Body of pancreas (tissue), 4 donors: ENCODE data around the gene MED26. TPM values are rescaled to one million over a fixed set of nuclear protein-coding genes. Genes with fewer than 3 reads are reported as not detected.

Experiments used
- ATAC-seq: fragments of 150-250 bp; one replicate; pipeline ENCODE4 v1.9.1; 2016
- DNase-seq, 4 donors: peaks; one replicate each; pipeline ENCODE4 v3.0.0-alpha.2; 2019
- H3K27ac ChIP-seq, 4 donors: fragments of 200-600 bp; sonication (generic); 1 replicate in 3 of 4; 2 replicates in 1 of 4; pipeline versions ENCODE4 v1.5.1 to v1.6.1; 2016 to 2019; ENCODE audit warnings: mild to moderate bottlenecking in 1 of 4, mixed read lengths in 1 of 4, moderate library complexity in 1 of 4
- H3K27me3 ChIP-seq, 2 donors: fragments of 200-600 bp; sonication (generic); one replicate each; pipeline ENCODE4 v1.6.0; 2016; ENCODE audit warnings: mild to moderate bottlenecking in 1 of 2
- H3K36me3 ChIP-seq, 2 donors: fragments of 200-600 bp; sonication (generic); replicated peaks in 1 of 2; 2 replicates each; pipeline ENCODE4 v1.5.1; 2016; ENCODE audit warnings: low read depth in 2 of 2; ENCODE audit not compliant: insufficient read depth in 1 of 2
- H3K4me1 ChIP-seq: fragments of 200-600 bp; sonication (generic); one replicate; pipeline ENCODE4 v1.6.0; 2016
- H3K4me3 ChIP-seq, 2 donors: fragments of 200-600 bp; sonication (generic); 1 replicate in 1 of 2; 2 replicates in 1 of 2; pipeline ENCODE4 v1.5.1; 2016 to 2019
- H3K9me3 ChIP-seq, 3 donors: fragments of 200-600 bp; sonication (generic); 1 replicate in 2 of 3; 2 replicates in 1 of 3; pipeline ENCODE4 v1.5.1; 2016
- CTCF ChIP-seq, 7 experiments: fragments of 450-650 bp in 4 of 7; fragments of 200-600 bp in 3 of 7; sonication (generic) in 3 of 7; IDR thresholded peaks; one replicate each; pipeline ENCODE4 v1.5.1; 2016 to 2019; ENCODE audit warnings: antibody characterized with exemption in 7 of 7
- POLR2A ChIP-seq, 3 donors: fragments of 450-650 bp; IDR thresholded peaks; one replicate each; pipeline ENCODE4 v1.6.1; 2016; ENCODE audit warnings: antibody characterized with exemption in 3 of 3, mild to moderate bottlenecking in 2 of 3
- WGBS, 2 donors: methylation state at CpG; one replicate each; pipeline ENCODE4 v1.1.5; 2017; 5-methylcytosine and 5-hydroxymethylcytosine counted together
- intact Hi-C: fragments of 100-400 bp; cut with DNase I; formaldehyde crosslinking; loops from one replicate; pipeline ENCODE4 v1.15.1; 2023
- total RNA-seq, 2 donors: library from RNA; depleted of rRNA; stranded (reverse); fragments of >200 nt; gene quantifications; one replicate each; pipeline ENCODE4 v1.1.0, GENCODE V29; 2016

The MED26 gene
- total RNA-seq, 2 donors from 2014 or later = 4.9 to 8.2 TPM

DNA sequence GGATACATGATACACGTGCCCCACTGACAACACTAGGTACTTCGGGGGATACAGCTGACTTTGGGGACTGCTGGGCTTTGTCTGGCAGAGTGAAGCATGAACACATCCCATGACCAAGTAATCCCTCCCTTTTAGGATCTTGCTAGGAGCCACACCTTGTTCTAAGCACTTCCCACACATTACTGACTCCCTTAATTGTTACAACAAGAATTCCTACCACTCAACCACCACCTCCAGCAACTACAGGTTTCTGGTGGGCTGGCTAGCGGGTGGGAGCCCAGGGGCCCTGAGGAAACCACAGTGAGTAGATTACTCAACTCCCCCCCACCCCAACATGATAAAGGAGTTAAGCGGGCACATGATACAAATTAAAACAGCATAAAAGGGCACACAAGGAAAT is 48.6 kb downstream of the MED26 start:
- DNase-seq (no peak), ATAC-seq (no peak)
- no peak overlapping the region for H3K27ac ChIP-seq
- H3K4me3 ChIP-seq = no peak overlapping the region
- H3K9me3 ChIP-seq = no peaks in the 10 kb centered on the region
- H3K27me3 ChIP-seq = no peaks in the 10 kb centered on the region
- intact Hi-C loops = loop anchor here (10.0 kb wide), 1 partner anchor 45 kb away; the partner anchor contains the start of gene MED26
- peaks cover 50% of the 10 kb centered on the region for H3K4me1 ChIP-seq
- 76 to 86% methylated on average over 4 of the region's 4 CpGs for WGBS, 2 donors
- TF ChIP-seq POLR2A (IDR thresholded peaks at IDR 0.05) (no peak), CTCF (IDR thresholded peaks at IDR 0.05) (no peak)
- peaks cover 0 to 5% of the 10 kb centered on the region in 2 donors for H3K36me3 ChIP-seq

DNA sequence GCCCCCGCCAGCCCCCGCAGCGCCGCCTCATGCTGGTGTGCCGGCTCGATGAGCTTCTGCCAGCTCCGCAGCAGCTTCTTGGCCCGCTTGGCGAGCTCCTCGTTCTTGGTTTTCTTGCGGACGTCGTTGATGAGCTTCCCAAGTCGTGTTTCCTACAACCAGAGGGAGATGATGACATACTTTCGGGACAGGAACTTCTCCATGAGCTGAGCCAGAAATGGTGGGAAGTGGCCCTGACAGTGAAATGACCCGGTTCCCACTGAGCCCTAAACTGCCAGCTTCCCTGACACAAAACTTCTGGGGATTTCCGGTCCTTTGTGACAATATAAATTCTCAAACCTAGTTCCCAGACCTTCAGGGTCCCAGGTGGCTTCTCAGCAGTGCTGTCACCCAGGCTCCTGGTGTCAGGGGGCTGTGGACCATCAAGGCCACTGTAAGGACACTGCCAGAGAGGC is 50.4 kb downstream of the MED26 start:
- no peak for TF ChIP-seq POLR2A (IDR thresholded peaks at IDR 0.05)
- no peak for TF ChIP-seq CTCF (IDR thresholded peaks at IDR 0.05)
- WGBS, 2 donors = 73 to 86% methylated on average over 6 to 17 of the region's 17 CpGs
- ATAC-seq (no peak), DNase-seq (no peak)
- intact Hi-C loops = loop anchor here (10.0 kb wide), 1 partner anchor 47 kb away; the partner anchor contains the start of gene MED26
- Histone ChIP-seq H3K36me3 (peaks cover 0 to 5% of the 10 kb centered on the region in 2 donors), H3K9me3 (no peaks in the 10 kb centered on the region), H3K27ac (no peak overlapping the region), H3K27me3 (no peaks in the 10 kb centered on the region), H3K4me3 (no peak overlapping the region), H3K4me1 (peaks cover 47% of the 10 kb centered on the region)

DNA sequence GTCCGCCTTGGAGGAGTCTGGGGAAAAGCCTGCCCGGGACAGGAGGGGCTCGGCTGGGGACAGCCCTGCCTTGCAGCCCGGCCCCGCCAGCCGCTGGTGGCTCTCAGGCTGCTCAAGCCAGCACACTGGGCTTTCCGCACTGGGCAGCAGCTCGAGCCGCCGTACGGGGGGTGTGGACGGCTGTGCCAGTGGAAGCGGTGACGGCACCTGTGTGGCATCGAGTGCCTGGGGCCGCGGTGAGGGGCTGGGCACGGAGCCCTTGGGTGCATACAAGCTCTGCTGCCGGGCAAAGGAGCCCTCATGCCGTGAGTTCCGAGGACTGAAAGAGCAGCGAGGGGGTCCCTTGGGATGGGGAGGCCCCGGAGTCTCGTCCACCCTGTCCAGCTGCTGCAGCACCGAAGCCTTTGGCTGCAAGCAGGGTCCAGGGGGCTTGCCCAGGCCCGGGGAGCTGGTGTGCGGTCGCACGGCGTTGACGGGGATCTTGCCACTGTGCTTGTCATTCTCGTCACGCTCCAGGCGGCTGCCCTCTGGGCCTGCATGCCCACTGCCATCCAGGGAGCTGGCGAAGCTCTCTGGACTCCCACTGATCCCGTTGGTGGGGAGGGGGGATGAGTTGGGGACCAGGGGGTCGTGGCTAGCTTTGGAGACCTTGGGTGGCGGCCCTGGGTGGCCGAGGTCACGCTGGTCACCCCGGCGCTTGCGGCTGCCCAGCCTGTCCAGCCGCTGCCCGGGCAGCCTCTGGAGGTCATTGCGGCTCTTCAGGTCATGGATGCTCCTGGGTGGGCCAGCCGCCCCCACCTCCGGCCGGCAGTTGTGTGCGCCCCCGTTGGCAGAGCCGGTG is 51.1 kb downstream of the MED26 start:
- intact Hi-C loops = loop anchor here (10.0 kb wide), 1 partner anchor 48 kb away; the partner anchor contains the start of gene MED26

DNA sequence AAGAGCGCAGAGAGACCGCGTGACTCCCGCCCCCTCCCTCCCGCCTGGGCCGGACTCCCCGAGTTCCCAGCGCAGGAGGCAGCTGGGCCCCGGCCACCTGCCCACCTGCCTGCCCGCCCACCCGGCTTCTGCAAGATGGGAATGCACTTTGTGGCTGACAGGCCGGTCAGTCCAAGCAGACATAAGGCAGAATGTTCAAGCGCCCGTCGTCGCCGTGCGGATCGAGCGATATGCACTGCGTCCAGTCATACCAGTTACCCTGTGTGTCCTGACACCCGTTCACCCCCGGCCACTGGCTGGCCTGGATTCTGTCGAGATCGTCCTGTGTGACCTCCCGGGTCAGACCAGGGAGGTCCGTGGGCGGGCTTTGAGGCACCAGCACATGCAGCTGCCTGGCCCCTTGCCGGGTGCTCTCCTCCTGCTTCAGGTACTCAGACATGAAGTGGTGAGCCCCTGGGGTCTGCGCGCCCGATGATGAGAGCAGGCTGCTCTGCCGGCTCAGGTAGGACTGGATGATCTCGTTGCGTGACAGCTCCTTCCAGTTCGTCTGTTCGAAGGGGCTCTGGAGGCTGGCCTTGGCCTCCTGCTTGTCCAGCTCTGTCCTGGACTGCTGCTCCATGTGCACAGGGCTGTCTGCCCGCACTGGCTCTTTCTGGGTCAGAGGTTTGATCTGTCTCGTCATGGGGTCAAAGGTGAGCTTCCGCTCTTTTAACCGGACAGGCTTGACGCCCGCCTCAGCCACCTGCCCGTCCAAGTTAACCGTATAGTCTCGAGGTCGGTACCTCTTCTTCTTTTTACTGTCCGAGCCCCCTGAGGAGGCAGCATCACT is 51.9 kb downstream of the MED26 start:
- no peak for ATAC-seq
- Histone ChIP-seq H3K27me3 (no peaks in the 10 kb centered on the region), H3K4me3 (no peak overlapping the region), H3K4me1 (peaks cover 39% of the 10 kb centered on the region), H3K9me3 (no peaks in the 10 kb centered on the region), H3K36me3 (peaks cover 0 to 5% of the 10 kb centered on the region in 2 donors), H3K27ac (no peak overlapping the region)
- no peak for TF ChIP-seq POLR2A (IDR thresholded peaks at IDR 0.05)
- no peak for TF ChIP-seq CTCF (IDR thresholded peaks at IDR 0.05)
- no peak for DNase-seq
- intact Hi-C loops = loop anchor here (10.0 kb wide), 1 partner anchor 49 kb away; the partner anchor contains the start of gene MED26
- 78 to 94% methylated on average over 25 to 47 of the region's 48 CpGs for WGBS, 2 donors

More for the DNA sequence above, 51.1 kb downstream of the MED26 start:
- DNase-seq = no peak
- H3K27me3 ChIP-seq = no peaks in the 10 kb centered on the region
- WGBS, 2 donors = 87% methylated on average over 41 of the region's 52 CpGs; no CpG with 5 or more reads in 1 of the 2 donors
- H3K9me3 ChIP-seq = no peaks in the 10 kb centered on the region
- H3K4me1 ChIP-seq = peaks cover 41% of the 10 kb centered on the region
- no peak overlapping the region for H3K4me3 ChIP-seq
- TF ChIP-seq CTCF (IDR thresholded peaks at IDR 0.05) = no peak
- no peak for TF ChIP-seq POLR2A (IDR thresholded peaks at IDR 0.05)
- ATAC-seq = no peak
- H3K27ac ChIP-seq = no peak overlapping the region
- H3K36me3 ChIP-seq = peaks cover 0 to 5% of the 10 kb centered on the region in 2 donors
